CD4-positive, CD25-positive, alpha-beta regulatory T cell (primary cell): ENCODE data around the gene EMC9. TPM values are rescaled to one million over a fixed set of nuclear protein-coding genes. Genes with fewer than 3 reads are reported as not detected.

Experiments
- ATAC-seq, 2 donors: fragments of 150-1000 bp; cut with Tn5 transposase; one replicate each; pipeline ENCODE4 v1.10.0; 2021; ENCODE audit warnings: low read depth in 2 of 2, moderate number of reproducible peaks in 2 of 2, moderate library complexity in 1 of 2
- DNase-seq, 3 donors: peaks; one replicate each; pipeline versions ENCODE4 v3.0.0 to v3.0.0-alpha.2; 2012 to 2022; ENCODE audit warnings: mixed read lengths in 1 of 3
- H3K27ac ChIP-seq: one replicate; pipeline ENCODE4 v1.7.0; 2013; ENCODE audit warnings: mild to moderate bottlenecking, low read length; ENCODE audit not compliant: insufficient read depth, poor library complexity, severe bottlenecking
- H3K27me3 ChIP-seq: one replicate; pipeline ENCODE4 v1.7.0; 2013; ENCODE audit warnings: low read length; ENCODE audit not compliant: control insufficient read depth, insufficient read depth
- H3K36me3 ChIP-seq: one replicate; pipeline ENCODE4 v1.7.0; 2013; ENCODE audit warnings: mild to moderate bottlenecking, low read length, moderate library complexity; ENCODE audit not compliant: control insufficient read depth, insufficient read depth
- H3K4me1 ChIP-seq: 2 replicates; pipeline ENCODE4 v1.7.0; 2013; ENCODE audit warnings: mild to moderate bottlenecking, low read length; ENCODE audit not compliant: insufficient read depth, control insufficient read depth, poor library complexity, severe bottlenecking
- H3K4me3 ChIP-seq: one replicate; pipeline ENCODE4 v1.7.0; 2013; ENCODE audit warnings: low read depth, mild to moderate bottlenecking, low read length, moderate library complexity
- H3K9me3 ChIP-seq, 2 experiments: 1 replicate in 1 of 2; 2 replicates in 1 of 2; pipeline ENCODE4 v1.7.0; 2013; ENCODE audit warnings: low read length in 2 of 2, mild to moderate bottlenecking in 1 of 2, moderate library complexity in 1 of 2; ENCODE audit not compliant: control insufficient read depth in 2 of 2
- H3K27ac Mint-ChIP-seq, 3 donors: one replicate each; pipeline ENCODE4 v1.8.0; 2020 to 2022; ENCODE audit warnings: mild to moderate bottlenecking in 3 of 3, mixed read lengths in 3 of 3, moderate library complexity in 2 of 3
- H3K27me3 Mint-ChIP-seq: one replicate; pipeline ENCODE4 v1.8.0; 2022; ENCODE audit warnings: mild to moderate bottlenecking, mixed read lengths
- H3K36me3 Mint-ChIP-seq: one replicate; pipeline ENCODE4 v1.8.0; 2020; ENCODE audit warnings: mixed read lengths
- H3K4me1 Mint-ChIP-seq, 4 donors: one replicate each; pipeline ENCODE4 v1.8.0; 2020 to 2022; ENCODE audit warnings: mixed read lengths in 4 of 4, mild to moderate bottlenecking in 1 of 4
- H3K4me3 Mint-ChIP-seq, 4 donors: one replicate each; pipeline ENCODE4 v1.8.0; 2020 to 2022; ENCODE audit warnings: mild to moderate bottlenecking in 4 of 4, mixed read lengths in 4 of 4, moderate library complexity in 3 of 4
- H3K9me3 Mint-ChIP-seq, 7 donors: one replicate each; pipeline ENCODE4 v1.8.0; 2020 to 2022; ENCODE audit warnings: mixed read lengths in 7 of 7, mild to moderate bottlenecking in 3 of 7, moderate library complexity in 2 of 7
- polyA plus RNA-seq, 4 donors: library from polyadenylated mRNA; unstranded; fragments of 300-500 nt; fragmentation: Illumina TruSeq; gene quantifications; one replicate each; pipeline ENCODE4 v1.2.3, GENCODE V29; 2021
- total RNA-seq: library from RNA; stranded (reverse); gene quantifications from one replicate; pipeline ENCODE4 v1.2.3, GENCODE V29; 2022

The EMC9 gene
- total and polyA plus RNA-seq, 5 donors from 2014 or later = 10.7 to 22.5 (median 11.7) TPM

DNA sequence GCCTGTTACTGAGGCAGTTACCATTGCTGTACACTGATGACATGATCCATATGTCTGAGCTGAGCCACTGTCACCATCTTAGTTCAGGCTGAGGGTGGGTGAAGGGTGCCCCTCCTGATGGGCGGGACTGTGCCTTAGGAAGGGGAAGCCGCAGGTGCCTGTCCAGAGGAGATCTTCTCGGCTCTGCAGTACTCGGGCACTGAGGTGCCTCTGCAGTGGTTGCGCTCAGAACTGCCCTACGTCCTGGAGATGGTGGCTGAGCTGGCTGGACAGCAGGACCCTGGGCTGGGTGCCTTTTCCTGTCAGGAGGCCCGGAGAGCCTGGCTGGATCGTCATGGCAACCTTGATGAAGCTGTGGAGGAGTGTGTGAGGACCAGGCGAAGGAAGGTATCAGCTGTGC is 9.6 kb upstream of the EMC9 start:
- H3K4me1 Mint-ChIP-seq = peaks cover 4 to 51% (median 25%) of the 10 kb centered on the region in 4 donors
- Histone ChIP-seq H3K4me1 (peaks cover 31% of the 10 kb centered on the region), H3K9me3 (no peaks in the 10 kb centered on the region), H3K4me3 (no peak overlapping the region), H3K36me3 (peaks cover 55% of the 10 kb centered on the region), H3K27me3 (no peaks in the 10 kb centered on the region), H3K27ac (no peak overlapping the region)
- ATAC-seq = no peak
- DNase-seq = no peak
- no peak overlapping the region for H3K27ac Mint-ChIP-seq
- H3K36me3 Mint-ChIP-seq = peaks cover 12% of the 10 kb centered on the region
- no peak overlapping the region for H3K4me3 Mint-ChIP-seq
- no peaks in the 10 kb centered on the region for H3K27me3 Mint-ChIP-seq
- H3K9me3 Mint-ChIP-seq = no peaks in the 10 kb centered on the region

DNA sequence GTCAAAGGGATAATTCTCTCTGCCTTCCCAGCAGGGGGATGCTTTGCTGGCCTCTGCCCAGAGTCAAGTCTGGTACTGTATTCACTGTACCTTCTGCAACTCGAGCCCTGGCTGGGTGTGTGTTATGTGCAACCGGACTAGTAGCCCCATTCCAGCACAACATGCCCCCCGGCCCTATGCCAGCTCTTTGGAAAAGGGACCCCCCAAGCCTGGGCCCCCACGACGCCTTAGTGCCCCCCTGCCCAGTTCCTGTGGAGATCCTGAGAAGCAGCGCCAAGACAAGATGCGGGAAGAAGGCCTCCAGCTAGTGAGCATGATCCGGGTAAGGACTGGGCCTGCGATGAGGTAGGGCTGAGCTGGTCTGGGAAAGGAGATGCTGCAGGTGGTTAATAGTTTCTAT is 9.2 kb upstream of the EMC9 start:
- Mint-ChIP-seq H3K27ac (no peak overlapping the region), H3K4me3 (peak overlapping the region in 2 of 4 donors; percentile 7 to 11), H3K27me3 (no peaks in the 10 kb centered on the region), H3K4me1 (peaks cover 4 to 53% (median 29%) of the 10 kb centered on the region in 4 donors), H3K9me3 (no peaks in the 10 kb centered on the region), H3K36me3 (peaks cover 8% of the 10 kb centered on the region)
- DNase-seq (no peak), ATAC-seq (no peak)
- Histone ChIP-seq H3K27me3 (no peaks in the 10 kb centered on the region), H3K4me3 (no peak overlapping the region), H3K36me3 (peaks cover 51% of the 10 kb centered on the region), H3K27ac (no peak overlapping the region), H3K4me1 (peaks cover 35% of the 10 kb centered on the region), H3K9me3 (no peaks in the 10 kb centered on the region)

GRCh38 chr14:24150061-24150460 is 8.7 kb upstream of the EMC9 start:
- Mint-ChIP-seq H3K4me1 (peaks cover 4 to 57% (median 32%) of the 10 kb centered on the region in 4 donors), H3K27ac (peak overlapping the region in 1 of 3 donors; percentile 60), H3K36me3 (peaks cover 7% of the 10 kb centered on the region), H3K9me3 (no peaks in the 10 kb centered on the region), H3K4me3 (peak overlapping the region in 2 of 4 donors; percentile 11 to 98), H3K27me3 (no peaks in the 10 kb centered on the region)
- ATAC-seq = no peak
- Histone ChIP-seq H3K9me3 (no peaks in the 10 kb centered on the region), H3K4me3 (no peak overlapping the region), H3K4me1 (peaks cover 40% of the 10 kb centered on the region), H3K36me3 (peaks cover 46% of the 10 kb centered on the region), H3K27me3 (no peaks in the 10 kb centered on the region), H3K27ac (no peak overlapping the region)
- DNase-seq = no peak

DNA sequence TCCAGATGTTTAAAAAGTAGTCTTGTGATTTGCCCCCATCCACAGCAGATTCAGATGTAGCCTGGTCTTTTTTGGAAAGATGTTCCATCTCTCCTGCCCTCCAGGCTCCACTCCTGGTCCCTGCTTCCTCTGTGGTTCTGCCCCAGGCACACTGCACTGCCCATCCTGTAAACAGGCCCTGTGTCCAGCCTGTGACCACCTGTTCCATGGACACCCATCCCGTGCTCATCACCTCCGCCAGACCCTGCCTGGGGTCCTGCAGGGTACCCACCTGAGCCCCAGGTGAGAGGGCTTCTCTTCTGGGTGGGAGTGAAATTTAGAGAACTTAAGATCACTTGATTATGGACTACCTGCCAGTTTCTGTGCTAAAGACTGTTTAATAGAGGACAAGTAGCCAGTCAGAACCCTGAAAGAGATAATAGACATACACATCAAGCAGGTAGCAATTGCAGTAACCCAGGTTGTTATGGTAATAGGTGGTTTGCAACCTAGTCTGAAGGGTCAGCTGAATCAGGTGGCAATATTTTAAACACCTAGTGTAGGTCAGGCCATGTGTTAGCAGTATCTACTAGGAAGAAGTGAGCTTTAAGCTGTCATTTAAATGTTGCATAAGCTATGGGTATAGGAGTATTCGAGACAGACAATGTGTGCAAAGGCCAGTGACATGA is 8.0 kb upstream of the EMC9 start:
- Mint-ChIP-seq H3K4me1 (peaks cover under 1 to 59% (median 34%) of the 10 kb centered on the region in 4 donors), H3K4me3 (peak overlapping the region in 3 of 4 donors; percentile 92 to 98 (median 93)), H3K27ac (peak overlapping the region in 2 of 3 donors; percentile 1 to 88), H3K27me3 (no peaks in the 10 kb centered on the region), H3K9me3 (no peaks in the 10 kb centered on the region), H3K36me3 (peaks cover 7% of the 10 kb centered on the region)
- DNase-seq = no peak
- Histone ChIP-seq H3K27ac (no peak overlapping the region), H3K36me3 (peaks cover 40% of the 10 kb centered on the region), H3K4me3 (no peak overlapping the region), H3K9me3 (no peaks in the 10 kb centered on the region), H3K27me3 (no peaks in the 10 kb centered on the region), H3K4me1 (peaks cover 46% of the 10 kb centered on the region)
- no peak for ATAC-seq

DNA sequence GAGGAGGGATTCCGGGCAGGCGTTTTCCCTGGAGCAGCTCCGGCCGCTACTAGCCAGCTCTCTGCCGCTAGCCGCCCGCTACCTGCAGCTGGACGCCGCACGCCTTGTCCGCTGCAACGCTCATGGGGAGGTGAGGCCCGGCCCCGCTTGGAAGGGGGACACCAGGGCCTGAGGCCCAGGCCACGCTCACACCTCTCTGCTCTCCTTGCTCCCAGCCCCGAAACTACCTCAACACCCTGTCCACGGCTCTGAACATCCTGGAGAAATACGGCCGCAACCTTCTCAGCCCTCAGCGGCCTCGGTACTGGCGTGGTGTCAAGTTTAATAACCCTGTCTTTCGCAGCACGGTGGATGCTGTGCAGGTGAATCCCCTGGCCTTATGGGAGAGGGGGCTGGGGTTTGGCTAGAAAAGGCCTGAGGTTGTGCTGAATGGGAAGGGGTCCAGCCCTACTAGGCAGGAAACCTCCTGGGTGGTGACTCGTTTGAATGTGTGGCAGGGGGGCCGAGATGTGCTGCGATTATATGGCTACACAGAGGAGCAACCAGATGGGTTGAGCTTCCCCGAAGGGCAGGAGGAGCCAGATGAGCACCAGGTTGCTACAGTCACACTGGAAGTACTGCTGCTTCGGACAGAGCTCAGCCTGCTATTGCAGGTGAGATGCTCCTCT is 6.5 kb upstream of the EMC9 start:
- no peaks in the 10 kb centered on the region for H3K9me3 Mint-ChIP-seq
- Histone ChIP-seq H3K27me3 (no peaks in the 10 kb centered on the region), H3K4me3 (peak overlapping the region; percentile 77), H3K27ac (peak overlapping the region; percentile 92), H3K9me3 (no peaks in the 10 kb centered on the region), H3K36me3 (peaks cover 49% of the 10 kb centered on the region), H3K4me1 (peaks cover 46% of the 10 kb centered on the region)
- no peaks in the 10 kb centered on the region for H3K27me3 Mint-ChIP-seq
- peaks cover 0 to 68% (median 41%) of the 10 kb centered on the region in 4 donors for H3K4me1 Mint-ChIP-seq
- no peak for ATAC-seq
- no peak for DNase-seq
- peak overlapping the region; percentile 92 to 98 (median 95) for H3K4me3 Mint-ChIP-seq
- peak overlapping the region; percentile 70 to 93 (median 88) for H3K27ac Mint-ChIP-seq
- H3K36me3 Mint-ChIP-seq = peaks cover 15% of the 10 kb centered on the region

- peak; percentile 97 to 100 (median 97) for DNase-seq
- ATAC-seq = peak; percentile 89 to 90
Observed at GRCh38 chr14:24146978-24147760, 5.8 kb upstream of the EMC9 start, which contains the start of gene RNF31. RNF31 (plus strand) TSS chr14:24147498; CDS start chr14:24147699, 201 bp downstream.

GRCh38 chr14:24146453-24146977 is 5.1 kb upstream of the EMC9 start, which contains the start of gene PSME2:
PSME2 (minus strand) TSS chr14:24146610; CDS start chr14:24146581, 29 bp downstream.
- H3K27ac Mint-ChIP-seq = peak within 1 kb of the TSS; percentile 92 to 98 (median 97)
- Histone ChIP-seq H3K4me1 (peaks cover 54% of the 10 kb centered on the region), H3K27ac (peak within 1 kb of the TSS; percentile 92), H3K4me3 (peak within 1 kb of the TSS; percentile 96), H3K9me3 (no peaks in the 10 kb centered on the region), H3K27me3 (no peaks in the 10 kb centered on the region), H3K36me3 (peaks cover 37% of the 10 kb centered on the region)
- peak within 1 kb of the TSS; percentile 98 to 100 (median 100) for H3K4me3 Mint-ChIP-seq
- DNase-seq (peak; percentile 83 to 91 (median 88)), ATAC-seq (peak; percentile 43 to 48)
- H3K27me3 Mint-ChIP-seq = no peaks in the 10 kb centered on the region
- H3K4me1 Mint-ChIP-seq = peaks cover 0 to 78% (median 45%) of the 10 kb centered on the region in 4 donors
- no peaks in the 10 kb centered on the region for H3K9me3 Mint-ChIP-seq
- H3K36me3 Mint-ChIP-seq = peaks cover 12% of the 10 kb centered on the region

More at GRCh38 chr14:24146978-24147760, 5.8 kb upstream of the EMC9 start, which contains the start of gene RNF31:
- Mint-ChIP-seq H3K36me3 (peaks cover 15% of the 10 kb centered on the region), H3K27me3 (no peaks in the 10 kb centered on the region), H3K9me3 (no peaks in the 10 kb centered on the region), H3K4me3 (peak within 1 kb of the TSS; percentile 98 to 100 (median 100)), H3K27ac (peak within 1 kb of the TSS; percentile 92 to 98 (median 97)), H3K4me1 (peaks cover 0 to 75% (median 41%) of the 10 kb centered on the region in 4 donors)
- H3K4me3 ChIP-seq = peak within 1 kb of the TSS; percentile 96
- H3K9me3 ChIP-seq = no peaks in the 10 kb centered on the region
- H3K36me3 ChIP-seq = peaks cover 44% of the 10 kb centered on the region
- H3K27ac ChIP-seq = peak within 1 kb of the TSS; percentile 92
- H3K4me1 ChIP-seq = peaks cover 49% of the 10 kb centered on the region
- no peaks in the 10 kb centered on the region for H3K27me3 ChIP-seq
